HepG2 (cell line): ENCODE data around the gene KIAA0232. TPM values are rescaled to one million over a fixed set of nuclear protein-coding genes. Genes with fewer than 3 reads are reported as not detected.

Experiments used
- FOXC1 ChIP-seq: sonication (generic); formaldehyde crosslinking; IDR thresholded peaks from 2 replicates; pipeline ENCODE4 v1.8.0; 2022; ENCODE audit warnings: mild to moderate bottlenecking, missing genetic modification reagents, borderline replicate concordance
- JARID2 ChIP-seq: sonication (generic); formaldehyde crosslinking; IDR thresholded peaks from 2 replicates; pipeline ENCODE4 v1.8.1; 2023; ENCODE audit warnings: missing genetic modification reagents, inconsistent platforms; ENCODE audit not compliant: insufficient replicate concordance
- KLF15 ChIP-seq: sonication (generic); formaldehyde crosslinking; IDR thresholded peaks from 2 replicates; pipeline ENCODE4 v1.8.1; 2023; ENCODE audit warnings: borderline replicate concordance, mild to moderate bottlenecking, inconsistent platforms, missing genetic modification reagents, mixed read lengths
- POLR2G ChIP-seq: fragments of 200-400 bp; formaldehyde crosslinking; IDR thresholded peaks from 2 replicates; pipeline ENCODE4 v1.6.1; 2018; ENCODE audit warnings: mild to moderate bottlenecking, low read depth, low read length, moderate library complexity
- RNF2 ChIP-seq: fragments of 450-650 bp; conservative IDR thresholded peaks from 2 replicates; pipeline ENCODE4 v1.6.1; 2016; ENCODE audit warnings: low read depth
- TBX2 ChIP-seq: sonication (generic); formaldehyde crosslinking; IDR thresholded peaks from 2 replicates; pipeline ENCODE4 v1.5.0; 2020; ENCODE audit warnings: missing genetic modification reagents, mild to moderate bottlenecking, borderline replicate concordance
- ZNF251 ChIP-seq: sonication (generic); formaldehyde crosslinking; IDR thresholded peaks from 2 replicates; pipeline ENCODE4 v1.9.0; 2021; ENCODE audit warnings: mild to moderate bottlenecking, missing genetic modification reagents
- ZNF75D ChIP-seq: sonication (generic); formaldehyde crosslinking; IDR thresholded peaks from 2 replicates; pipeline ENCODE4 v1.8.1; 2023; ENCODE audit warnings: missing genetic modification reagents, mild to moderate bottlenecking, borderline replicate concordance
- ZSCAN22 ChIP-seq: sonication (generic); formaldehyde crosslinking; IDR thresholded peaks from 2 replicates; pipeline ENCODE4 v1.4.0; 2020; ENCODE audit warnings: mild to moderate bottlenecking, missing genetic modification reagents
- polyA plus RNA-seq, 8 experiments: library from polyadenylated mRNA; depleted of rRNA in 3 of 8; stranded (reverse) in 7 of 8; unstranded in 1 of 8; fragments of >200 nt; fragmentation: Illumina TruSeq in 4 of 8; extraction: Trizol in 4 of 8; gene quantifications; 2 replicates each; pipeline versions ENCODE4 v1.2.1 to v1.2.3, GENCODE V29; 2011 to 2016; ENCODE audit warnings: low read depth in 4 of 8, missing spikeins in 1 of 8, mixed read lengths in 1 of 8; ENCODE audit not compliant: insufficient read depth in 1 of 8
- total RNA-seq, 5 experiments: library from RNA; depleted of rRNA; stranded (reverse); fragments of >200 nt; fragmentation: Illumina TruSeq; extraction: Trizol; gene quantifications; 2 replicates each; pipeline ENCODE4 v1.2.3, GENCODE V29; 2016; ENCODE audit warnings: low read depth in 1 of 5
- TF ChIP-seq, protein P1 (sequence below): sonication (generic); formaldehyde crosslinking; IDR thresholded peaks from 2 replicates; pipeline ENCODE4 v1.4.0; 2020; ENCODE audit warnings: mild to moderate bottlenecking, low read depth, missing genetic modification reagents
- TF ChIP-seq, protein P2 (sequence below): sonication (generic); formaldehyde crosslinking; IDR thresholded peaks from 2 replicates; pipeline ENCODE4 v1.4.0; 2020; ENCODE audit warnings: missing genetic modification reagents
- TF ChIP-seq, protein P3 (sequence below): IDR thresholded peaks from 2 replicates; pipeline ENCODE4 v1.6.1; 2016; ENCODE audit warnings: low read depth, control low read depth
- TF ChIP-seq, protein P4 (sequence below): sonication (generic); formaldehyde crosslinking; IDR thresholded peaks from 2 replicates; pipeline ENCODE4 v1.4.0; 2020; ENCODE audit warnings: missing genetic modification reagents, borderline replicate concordance
- TF ChIP-seq, protein P5 (sequence below): sonication (generic); formaldehyde crosslinking; conservative IDR thresholded peaks from 2 replicates; pipeline ENCODE4 v1.4.0; 2020; ENCODE audit warnings: missing genetic modification reagents
- TF ChIP-seq, protein P6 (sequence below): sonication (generic); formaldehyde crosslinking; IDR thresholded peaks from 2 replicates; pipeline ENCODE4 v1.4.0; 2020; ENCODE audit warnings: missing genetic modification reagents

KIAA0232 gene
- total and polyA plus RNA-seq, 2 of the 13 experiments (the other 11 are each of a cell fraction or from before 2014, with no cell fraction given) = 7.8 to 17.1 TPM

DNA sequence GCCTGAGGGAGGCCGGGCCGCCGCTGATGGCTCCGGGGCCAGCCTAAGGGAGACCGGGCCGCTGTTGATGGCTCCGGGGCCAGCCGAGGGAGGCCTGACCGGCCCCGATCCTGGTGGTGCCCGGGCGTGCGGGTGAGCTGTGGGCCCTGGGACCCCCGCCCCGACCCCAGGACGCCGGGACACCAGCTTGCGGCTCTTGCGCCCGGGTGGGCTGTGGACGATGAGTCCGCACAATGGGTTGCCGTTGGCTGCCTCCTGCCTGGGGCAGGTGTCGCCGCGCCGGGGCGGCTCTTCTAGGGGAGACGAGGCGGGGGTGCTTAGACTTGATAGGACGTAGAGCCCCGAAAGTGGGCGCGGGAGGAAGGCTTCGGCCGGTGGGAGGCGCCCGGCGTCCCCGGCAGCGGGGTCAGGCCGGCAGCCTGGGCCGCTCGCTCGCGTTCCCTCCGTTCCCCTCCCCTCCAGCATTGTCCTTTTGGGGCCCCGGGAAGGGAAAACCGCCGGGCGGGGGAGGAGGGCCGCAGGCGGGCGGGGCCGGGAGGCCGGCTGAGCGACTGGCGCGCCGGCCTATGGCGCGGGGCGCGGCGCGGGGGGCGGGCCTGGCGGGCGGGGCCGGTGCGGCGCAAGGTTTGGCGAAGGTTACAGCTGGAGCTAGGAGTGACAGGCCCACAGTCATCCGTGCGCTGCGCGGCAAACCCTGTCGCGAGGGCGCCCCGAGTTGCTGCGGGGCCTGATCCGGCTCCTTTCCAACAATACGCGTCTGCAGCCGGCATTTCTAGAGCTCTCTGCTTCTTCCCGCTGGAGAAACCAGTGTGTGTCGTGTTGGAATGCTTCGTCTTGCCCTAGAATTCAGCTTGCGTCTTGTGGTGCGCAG is 819 bp downstream of the KIAA0232 start (continued):
- TF ChIP-seq ZNF75D (no peak), POLR2G (peak; percentile 74), RNF2 (no peak), FOXC1 (CRISPR knock-in tag) (no peak; the same call in 1 of the 2 replicates), ZSCAN22 (CRISPR knock-in tag) (no peak), JARID2 (CRISPR knock-in tag) (peak; percentile 69), TBX2 (peak; percentile 35; the same call in 1 of the 2 replicates), KLF15 (CRISPR knock-in tag) (no peak), ZNF251 (no peak)
- TF ChIP-seq, protein P1, sequence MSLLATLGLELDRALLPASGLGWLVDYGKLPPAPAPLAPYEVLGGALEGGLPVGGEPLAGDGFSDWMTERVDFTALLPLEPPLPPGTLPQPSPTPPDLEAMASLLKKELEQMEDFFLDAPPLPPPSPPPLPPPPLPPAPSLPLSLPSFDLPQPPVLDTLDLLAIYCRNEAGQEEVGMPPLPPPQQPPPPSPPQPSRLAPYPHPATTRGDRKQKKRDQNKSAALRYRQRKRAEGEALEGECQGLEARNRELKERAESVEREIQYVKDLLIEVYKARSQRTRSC (CRISPR knock-in tag) = no peak
- TF ChIP-seq, protein P2, sequence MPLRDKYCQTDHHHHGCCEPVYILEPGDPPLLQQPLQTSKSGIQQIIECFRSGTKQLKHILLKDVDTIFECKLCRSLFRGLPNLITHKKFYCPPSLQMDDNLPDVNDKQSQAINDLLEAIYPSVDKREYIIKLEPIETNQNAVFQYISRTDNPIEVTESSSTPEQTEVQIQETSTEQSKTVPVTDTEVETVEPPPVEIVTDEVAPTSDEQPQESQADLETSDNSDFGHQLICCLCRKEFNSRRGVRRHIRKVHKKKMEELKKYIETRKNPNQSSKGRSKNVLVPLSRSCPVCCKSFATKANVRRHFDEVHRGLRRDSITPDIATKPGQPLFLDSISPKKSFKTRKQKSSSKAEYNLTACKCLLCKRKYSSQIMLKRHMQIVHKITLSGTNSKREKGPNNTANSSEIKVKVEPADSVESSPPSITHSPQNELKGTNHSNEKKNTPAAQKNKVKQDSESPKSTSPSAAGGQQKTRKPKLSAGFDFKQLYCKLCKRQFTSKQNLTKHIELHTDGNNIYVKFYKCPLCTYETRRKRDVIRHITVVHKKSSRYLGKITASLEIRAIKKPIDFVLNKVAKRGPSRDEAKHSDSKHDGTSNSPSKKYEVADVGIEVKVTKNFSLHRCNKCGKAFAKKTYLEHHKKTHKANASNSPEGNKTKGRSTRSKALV (CRISPR knock-in tag) = no peak
- TF ChIP-seq, protein P3, sequence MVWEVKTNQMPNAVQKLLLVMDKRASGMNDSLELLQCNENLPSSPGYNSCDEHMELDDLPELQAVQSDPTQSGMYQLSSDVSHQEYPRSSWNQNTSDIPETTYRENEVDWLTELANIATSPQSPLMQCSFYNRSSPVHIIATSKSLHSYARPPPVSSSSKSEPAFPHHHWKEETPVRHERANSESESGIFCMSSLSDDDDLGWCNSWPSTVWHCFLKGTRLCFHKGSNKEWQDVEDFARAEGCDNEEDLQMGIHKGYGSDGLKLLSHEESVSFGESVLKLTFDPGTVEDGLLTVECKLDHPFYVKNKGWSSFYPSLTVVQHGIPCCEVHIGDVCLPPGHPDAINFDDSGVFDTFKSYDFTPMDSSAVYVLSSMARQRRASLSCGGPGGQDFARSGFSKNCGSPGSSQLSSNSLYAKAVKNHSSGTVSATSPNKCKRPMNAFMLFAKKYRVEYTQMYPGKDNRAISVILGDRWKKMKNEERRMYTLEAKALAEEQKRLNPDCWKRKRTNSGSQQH = 0 out of 2 replicates have a peak, but pooled peaks have one; percentile 42
- TF ChIP-seq, protein P4, sequence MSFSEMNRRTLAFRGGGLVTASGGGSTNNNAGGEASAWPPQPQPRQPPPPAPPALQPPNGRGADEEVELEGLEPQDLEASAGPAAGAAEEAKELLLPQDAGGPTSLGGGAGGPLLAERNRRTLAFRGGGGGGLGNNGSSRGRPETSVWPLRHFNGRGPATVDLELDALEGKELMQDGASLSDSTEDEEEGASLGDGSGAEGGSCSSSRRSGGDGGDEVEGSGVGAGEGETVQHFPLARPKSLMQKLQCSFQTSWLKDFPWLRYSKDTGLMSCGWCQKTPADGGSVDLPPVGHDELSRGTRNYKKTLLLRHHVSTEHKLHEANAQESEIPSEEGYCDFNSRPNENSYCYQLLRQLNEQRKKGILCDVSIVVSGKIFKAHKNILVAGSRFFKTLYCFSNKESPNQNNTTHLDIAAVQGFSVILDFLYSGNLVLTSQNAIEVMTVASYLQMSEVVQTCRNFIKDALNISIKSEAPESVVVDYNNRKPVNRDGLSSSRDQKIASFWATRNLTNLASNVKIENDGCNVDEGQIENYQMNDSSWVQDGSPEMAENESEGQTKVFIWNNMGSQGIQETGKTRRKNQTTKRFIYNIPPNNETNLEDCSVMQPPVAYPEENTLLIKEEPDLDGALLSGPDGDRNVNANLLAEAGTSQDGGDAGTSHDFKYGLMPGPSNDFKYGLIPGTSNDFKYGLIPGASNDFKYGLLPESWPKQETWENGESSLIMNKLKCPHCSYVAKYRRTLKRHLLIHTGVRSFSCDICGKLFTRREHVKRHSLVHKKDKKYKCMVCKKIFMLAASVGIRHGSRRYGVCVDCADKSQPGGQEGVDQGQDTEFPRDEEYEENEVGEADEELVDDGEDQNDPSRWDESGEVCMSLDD (CRISPR knock-in tag) = peak; percentile 25; the same call in 1 of the 2 replicates
- TF ChIP-seq, protein P5, sequence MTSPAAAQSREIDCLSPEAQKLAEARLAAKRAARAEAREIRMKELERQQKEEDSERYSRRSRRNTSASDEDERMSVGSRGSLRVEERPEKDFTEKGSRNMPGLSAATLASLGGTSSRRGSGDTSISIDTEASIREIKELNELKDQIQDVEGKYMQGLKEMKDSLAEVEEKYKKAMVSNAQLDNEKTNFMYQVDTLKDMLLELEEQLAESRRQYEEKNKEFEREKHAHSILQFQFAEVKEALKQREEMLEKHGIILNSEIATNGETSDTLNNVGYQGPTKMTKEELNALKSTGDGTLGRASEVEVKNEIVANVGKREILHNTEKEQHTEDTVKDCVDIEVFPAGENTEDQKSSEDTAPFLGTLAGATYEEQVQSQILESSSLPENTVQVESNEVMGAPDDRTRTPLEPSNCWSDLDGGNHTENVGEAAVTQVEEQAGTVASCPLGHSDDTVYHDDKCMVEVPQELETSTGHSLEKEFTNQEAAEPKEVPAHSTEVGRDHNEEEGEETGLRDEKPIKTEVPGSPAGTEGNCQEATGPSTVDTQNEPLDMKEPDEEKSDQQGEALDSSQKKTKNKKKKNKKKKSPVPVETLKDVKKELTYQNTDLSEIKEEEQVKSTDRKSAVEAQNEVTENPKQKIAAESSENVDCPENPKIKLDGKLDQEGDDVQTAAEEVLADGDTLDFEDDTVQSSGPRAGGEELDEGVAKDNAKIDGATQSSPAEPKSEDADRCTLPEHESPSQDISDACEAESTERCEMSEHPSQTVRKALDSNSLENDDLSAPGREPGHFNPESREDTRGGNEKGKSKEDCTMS (CRISPR knock-in tag) = no peak
- TF ChIP-seq, protein P6, sequence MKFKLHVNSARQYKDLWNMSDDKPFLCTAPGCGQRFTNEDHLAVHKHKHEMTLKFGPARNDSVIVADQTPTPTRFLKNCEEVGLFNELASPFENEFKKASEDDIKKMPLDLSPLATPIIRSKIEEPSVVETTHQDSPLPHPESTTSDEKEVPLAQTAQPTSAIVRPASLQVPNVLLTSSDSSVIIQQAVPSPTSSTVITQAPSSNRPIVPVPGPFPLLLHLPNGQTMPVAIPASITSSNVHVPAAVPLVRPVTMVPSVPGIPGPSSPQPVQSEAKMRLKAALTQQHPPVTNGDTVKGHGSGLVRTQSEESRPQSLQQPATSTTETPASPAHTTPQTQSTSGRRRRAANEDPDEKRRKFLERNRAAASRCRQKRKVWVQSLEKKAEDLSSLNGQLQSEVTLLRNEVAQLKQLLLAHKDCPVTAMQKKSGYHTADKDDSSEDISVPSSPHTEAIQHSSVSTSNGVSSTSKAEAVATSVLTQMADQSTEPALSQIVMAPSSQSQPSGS = no peak
